K562 (cell line): ENCODE measurements around the gene WDR83. TPM values are rescaled to one million over a fixed set of nuclear protein-coding genes. Genes with fewer than 3 reads are reported as not detected.

Source experiments
- CBFA2T3 ChIP-seq: fragments of 450-650 bp; IDR thresholded peaks from 2 replicates; pipeline ENCODE4 v1.6.1; 2017
- GTF2F1 ChIP-seq: IDR thresholded peaks from 2 replicates; pipeline ENCODE4 v1.6.1; 2011; ENCODE audit warnings: low read depth, low read length, improper control_type of control experiment
- HDAC2 ChIP-seq: fragments of 450-650 bp; IDR thresholded peaks from 2 replicates; pipeline ENCODE4 v1.6.1; 2016; ENCODE audit warnings: mild to moderate bottlenecking
- IRF2 ChIP-seq: sonication (generic); formaldehyde crosslinking; IDR thresholded peaks from 2 replicates; pipeline ENCODE4 v1.8.1; 2022; ENCODE audit warnings: mild to moderate bottlenecking, missing genetic modification reagents
- NKRF ChIP-seq: fragments of 450-650 bp; IDR thresholded peaks from 2 replicates; pipeline ENCODE4 v1.6.1; 2016; ENCODE audit warnings: borderline replicate concordance
- NR1H2 ChIP-seq: sonication (generic); formaldehyde crosslinking; IDR thresholded peaks from 2 replicates; pipeline ENCODE4 v1.4.0; 2020; ENCODE audit warnings: mild to moderate bottlenecking, missing genetic modification reagents
- POLR3A ChIP-seq: IDR thresholded peaks from 2 replicates; pipeline ENCODE4 v1.6.1; 2011; ENCODE audit warnings: borderline replicate concordance, mild to moderate bottlenecking, moderate library complexity; ENCODE audit not compliant: insufficient read length, insufficient read depth; ENCODE audit errors: extremely low read depth
- REST ChIP-seq, 2 experiments: fragments of 450-650 bp; formaldehyde crosslinking in 1 of 2; IDR thresholded peaks; 2 replicates each; pipeline versions ENCODE4 v1.4.0 to v1.6.1; 2014 to 2020; ENCODE audit warnings: mild to moderate bottlenecking in 2 of 2, borderline replicate concordance in 1 of 2, low read depth in 1 of 2
- RUNX1 ChIP-seq: sonication (generic); IDR thresholded peaks from 2 replicates; pipeline ENCODE4 v1.6.1; 2016; ENCODE audit warnings: antibody characterized with exemption, low read depth
- SRSF1 ChIP-seq: fragments of 200-400 bp; formaldehyde crosslinking; IDR thresholded peaks from 2 replicates; pipeline ENCODE4 v1.6.1; 2017; ENCODE audit warnings: mild to moderate bottlenecking, low read depth, low read length, moderate library complexity
- ZKSCAN8 ChIP-seq: fragments of 200-800 bp; sonication (Bioruptor generic); IDR thresholded peaks from 2 replicates; pipeline ENCODE4 v1.6.1; 2016; ENCODE audit warnings: missing genetic modification characterization, missing compliant biosample characterization
- ZNF384 ChIP-seq: IDR thresholded peaks from 2 replicates; pipeline ENCODE4 v1.6.1; 2012; ENCODE audit warnings: low read depth, low read length, improper control_type of control experiment
- ZNF586 ChIP-seq: fragments of 450-650 bp; formaldehyde crosslinking; conservative IDR thresholded peaks from 2 replicates; pipeline ENCODE4 v1.4.0; 2020; ENCODE audit warnings: mild to moderate bottlenecking, moderate library complexity
- polyA plus RNA-seq, 8 experiments: library from polyadenylated mRNA; depleted of rRNA in 4 of 8; stranded (reverse) in 5 of 8; unstranded in 3 of 8; fragments of >200 nt; fragmentation: Nextera tagmentation in 2 of 8; fragmentation: Illumina TruSeq in 1 of 8; extraction: Ambion mirVana in 2 of 8; extraction: Trizol in 1 of 8; gene quantifications; 2 replicates each; pipeline versions ENCODE4 v1.2.1 to v1.2.3, GENCODE V29; 2011 to 2014; ENCODE audit warnings: inconsistent platforms in 1 of 8, missing spikeins in 1 of 8
- total RNA-seq, 7 experiments: library from RNA; depleted of rRNA in 6 of 7; stranded (reverse); fragments of >200 nt in 6 of 7; fragmentation: Illumina TruSeq in 2 of 7; extraction: Trizol in 2 of 7; gene quantifications; 2 replicates each; pipeline versions ENCODE4 v1.2.1 to v1.2.3, GENCODE V29; 2011 to 2021; ENCODE audit warnings: low replicate concordance in 1 of 7

Gene WDR83
- total and polyA plus RNA-seq, 9 of the 15 experiments (the other 6 are each of a cell fraction or from before 2014, with no cell fraction given) = 0.52 to 21.3 (median 4.2) TPM

- TF ChIP-seq NR1H2 (CRISPR knock-in tag) (no peak), GTF2F1 (no peak), IRF2 (CRISPR knock-in tag) (no peak), ZNF586 (no peak), ZNF384 (no peak), ZKSCAN8 (CRISPR knock-in tag) (no peak), CBFA2T3 (no peak), SRSF1 (no peak), POLR3A (no peak), RUNX1 (0 out of 2 replicates have a peak, but pooled peaks have one; percentile 45), NKRF (no peak), REST (IDR thresholded peaks at IDR 0.05; ENCODE audit: borderline replicate concordance) (peak; percentile 42; the same call in 1 of the 2 replicates), REST (CRISPR knock-in tag; IDR thresholded peaks at IDR 0.05; ENCODE audit: low read depth) (no peak), HDAC2 (0 out of 2 replicates have a peak, but pooled peaks have one; percentile 23)
Observed at GRCh38 chr19:12639901-12640613, 26.6 kb upstream of the WDR83 start (continued).
